IMR-90 (cell line): Measurements from ENCODE around the gene FAM83G. TPM values are rescaled to one million over a fixed set of nuclear protein-coding genes. Genes with fewer than 3 reads are reported as not detected.

ENCODE experiments used
- ATAC-seq: fragments of 200-7000 bp; cut with Tn5 transposase; 2 replicates; pipeline ENCODE4 v1.9.1; 2020; ENCODE audit warnings: low read depth, mild to moderate bottlenecking, moderate library complexity
- BruUV-seq: library from RNA; stranded (reverse); fragments of 400-500 nt; replicated peaks from 2 replicates; lab custom pipeline; 2021; lab: Mats Ljungman, UMichigan
- CTCF ChIA-PET: fragments of 300-600 bp; formaldehyde crosslinking; extraction: SDS; loops from one replicate; lab custom pipeline; 2021; ENCODE audit warnings: antibody characterized with exemption; lab: Yijun Ruan, JAX
- POLR2A ChIA-PET: fragments of 300-600 bp; sonication (Branson Sonifier 250); formaldehyde crosslinking; loops from one replicate; lab custom pipeline; 2022; ENCODE audit warnings: antibody characterized with exemption; ENCODE audit not compliant: unreplicated experiment; lab: Charles Lee
- DNase-seq: peaks from one replicate; pipeline ENCODE4 v3.0.0; 2013
- H2AFZ ChIP-seq: replicated peaks from 2 replicates; pipeline ENCODE3; 2013; ENCODE audit warnings: low read length, mild to moderate bottlenecking; ENCODE audit not compliant: poor library complexity
- H2AK5ac ChIP-seq: 2 replicates; pipeline ENCODE4 v1.6.1; 2013; ENCODE audit warnings: low read depth, low read length, inconsistent platforms
- H2AK9ac ChIP-seq: replicated peaks from 2 replicates; pipeline ENCODE3; 2013; ENCODE audit warnings: mild to moderate bottlenecking, low read depth, low read length, moderate library complexity; ENCODE audit not compliant: poor library complexity
- H2BK120ac ChIP-seq: 2 replicates; pipeline ENCODE4 v1.6.1; 2013; ENCODE audit warnings: low read depth, low read length, inconsistent platforms
- H2BK15ac ChIP-seq: 3 replicates; pipeline ENCODE4 v1.6.1; 2013; ENCODE audit warnings: low read depth, low read length, inconsistent platforms
- H2BK20ac ChIP-seq: 2 replicates; pipeline ENCODE4 v1.6.1; 2013; ENCODE audit warnings: low read depth, mild to moderate bottlenecking, inconsistent platforms, low read length, moderate library complexity
- H2BK5ac ChIP-seq: 2 replicates; pipeline ENCODE4 v1.6.1; 2013; ENCODE audit warnings: mild to moderate bottlenecking, low read depth, low read length, inconsistent platforms; ENCODE audit not compliant: poor library complexity, severe bottlenecking
- H3K14ac ChIP-seq: replicated peaks from 2 replicates; pipeline ENCODE4 v1.6.1; 2013; ENCODE audit warnings: low read depth, low read length, inconsistent platforms
- H3K18ac ChIP-seq: 2 replicates; pipeline ENCODE4 v1.6.1; 2013; ENCODE audit warnings: low read depth, low read length, control low read depth
- H3K23ac ChIP-seq: 2 replicates; pipeline ENCODE4 v1.6.1; 2013; ENCODE audit warnings: low read depth, low read length, inconsistent platforms
- H3K27ac ChIP-seq: 2 replicates; pipeline ENCODE4 v1.5.1; 2013; ENCODE audit warnings: mild to moderate bottlenecking, control low read depth, low read length; ENCODE audit not compliant: insufficient read depth
- H3K27me3 ChIP-seq: 2 replicates; pipeline ENCODE4 v1.6.1; 2013; ENCODE audit warnings: low read length; ENCODE audit not compliant: control insufficient read depth, insufficient read depth
- H3K36me3 ChIP-seq: 2 replicates; pipeline ENCODE4 v1.6.1; 2013; ENCODE audit warnings: low read length, mixed read lengths; ENCODE audit not compliant: control insufficient read depth, insufficient read depth
- H3K4ac ChIP-seq: 2 replicates; pipeline ENCODE4 v1.6.1; 2013; ENCODE audit warnings: low read depth, low read length, inconsistent platforms
- H3K4me1 ChIP-seq: 2 replicates; pipeline ENCODE4 v1.6.1; 2013; ENCODE audit warnings: low read length, mixed read lengths; ENCODE audit not compliant: control insufficient read depth, insufficient read depth
- H3K4me2 ChIP-seq: 2 replicates; pipeline ENCODE4 v1.6.1; 2013; ENCODE audit warnings: low read depth, mild to moderate bottlenecking, control low read depth, low read length, moderate library complexity
- H3K4me3 ChIP-seq: 2 replicates; pipeline ENCODE4 v1.5.1; 2013; ENCODE audit warnings: low read depth, mild to moderate bottlenecking, control low read depth, low read length, moderate library complexity; ENCODE audit not compliant: insufficient read depth
- H3K56ac ChIP-seq: 2 replicates; pipeline ENCODE4 v1.6.1; 2013; ENCODE audit warnings: low read length, inconsistent platforms; ENCODE audit not compliant: insufficient read depth; ENCODE audit errors: extremely low read depth
- H3K79me1 ChIP-seq, 2 experiments: 2 replicates each; pipeline ENCODE4 v1.6.1; 2013; ENCODE audit warnings: low read length in 2 of 2, inconsistent platforms in 1 of 2, low read depth in 1 of 2
- H3K9ac ChIP-seq: 2 replicates; pipeline ENCODE4 v1.6.1; 2013; ENCODE audit warnings: low read depth, low read length, control low read depth
- H3K9me1 ChIP-seq: 2 replicates; pipeline ENCODE4 v1.6.1; 2013; ENCODE audit warnings: low read length, inconsistent platforms; ENCODE audit not compliant: insufficient read depth
- H3K9me3 ChIP-seq: 2 replicates; pipeline ENCODE4 v1.6.1; 2013; ENCODE audit warnings: low read length; ENCODE audit not compliant: control insufficient read depth, insufficient read depth
- H4K20me1 ChIP-seq: 2 replicates; pipeline ENCODE4 v1.6.1; 2013; ENCODE audit warnings: low read length, inconsistent platforms; ENCODE audit not compliant: insufficient read depth
- H4K5ac ChIP-seq: 2 replicates; pipeline ENCODE4 v1.6.1; 2013; ENCODE audit warnings: mild to moderate bottlenecking, low read depth, low read length, control low read depth
- H4K8ac ChIP-seq, 2 experiments: 2 replicates each; pipeline ENCODE4 v1.6.1; 2013; ENCODE audit warnings: low read depth in 2 of 2, low read length in 2 of 2, control low read depth in 1 of 2, inconsistent platforms in 1 of 2
- H4K91ac ChIP-seq: 2 replicates; pipeline ENCODE4 v1.6.1; 2013; ENCODE audit warnings: low read depth, low read length, inconsistent platforms; ENCODE audit not compliant: insufficient read depth
- BHLHE40 ChIP-seq: fragments of 150-350 bp; IDR thresholded peaks from 2 replicates; pipeline ENCODE4 v1.6.1; 2016; ENCODE audit warnings: mild to moderate bottlenecking, low read depth, low read length
- CEBPB ChIP-seq: IDR thresholded peaks from 2 replicates; pipeline ENCODE4 v1.6.1; 2012; ENCODE audit warnings: low read depth, low read length, improper control_type of control experiment
- CHD1 ChIP-seq: IDR thresholded peaks from 2 replicates; pipeline ENCODE4 v1.6.1; 2012; ENCODE audit warnings: low read depth, low read length, improper control_type of control experiment
- FOS ChIP-seq: fragments of 150-350 bp; IDR thresholded peaks from 2 replicates; pipeline ENCODE4 v1.6.1; 2016; ENCODE audit warnings: low read depth, low read length
- MAFK ChIP-seq: IDR thresholded peaks from 2 replicates; pipeline ENCODE4 v1.6.1; 2012; ENCODE audit warnings: low read depth, low read length, improper control_type of control experiment
- MXI1 ChIP-seq: IDR thresholded peaks from 2 replicates; pipeline ENCODE4 v1.6.1; 2012; ENCODE audit warnings: low read depth, mild to moderate bottlenecking, low read length, moderate library complexity, borderline replicate concordance
- NFE2L2 ChIP-seq: fragments of 150-350 bp; IDR thresholded peaks from 2 replicates; pipeline ENCODE4 v1.6.1; 2016; ENCODE audit warnings: low read depth, mild to moderate bottlenecking, low read length
- RAD21 ChIP-seq: IDR thresholded peaks from 2 replicates; pipeline ENCODE4 v1.6.1; 2012; ENCODE audit warnings: low read length, improper control_type of control experiment
- RCOR1 ChIP-seq: IDR thresholded peaks from 2 replicates; pipeline ENCODE4 v1.6.1; 2012; ENCODE audit warnings: mild to moderate bottlenecking, low read length, improper control_type of control experiment; ENCODE audit not compliant: insufficient replicate concordance
- SMC3 ChIP-seq: fragments of 150-350 bp; IDR thresholded peaks from 2 replicates; pipeline ENCODE4 v1.6.1; 2016; ENCODE audit warnings: low read depth, mild to moderate bottlenecking, antibody characterized with exemption, low read length, moderate library complexity
- USF2 ChIP-seq: fragments of 150-350 bp; IDR thresholded peaks from 2 replicates; pipeline ENCODE4 v1.6.1; 2017; ENCODE audit warnings: mild to moderate bottlenecking, antibody characterized with exemption, low read length, low read depth
- WGBS, 2 experiments: methylation state at CpG; one replicate each; pipeline versions ENCODE4 v1.1.5 to v1.1.7; 2013; ENCODE audit warnings: missing lambda C conversion rate in 2 of 2; ENCODE audit not compliant: insufficient read length in 1 of 2; ENCODE audit errors: extremely low coverage in 2 of 2; 5-methylcytosine and 5-hydroxymethylcytosine counted together
- dilution Hi-C: fragments of 300-500 bp; cut with HindIII; formaldehyde crosslinking; loops from one replicate; pipeline ENCODE4 v1.14.3; 2018; ENCODE audit warnings: low sequenced_read_pairs; ENCODE audit not compliant: unreplicated experiment
- in situ Hi-C: fragments of 300-500 bp; cut with MboI; formaldehyde crosslinking; loops from 3 replicates; pipeline ENCODE4 v1.14.3; 2019; ENCODE audit warnings: low sequenced_read_pairs, inconsistent platforms, mixed read lengths
- intact Hi-C: fragments of 100-400 bp; cut with micrococcal nuclease; formaldehyde crosslinking; loops from 2 replicates; pipeline ENCODE4 v1.10.0; 2022
- polyA plus RNA-seq, 3 experiments: library from polyadenylated mRNA; depleted of rRNA; stranded (reverse); fragments of >200 nt; gene quantifications; 2 replicates each; pipeline ENCODE4 v1.2.3, GENCODE V29; 2012; ENCODE audit warnings: low replicate concordance in 1 of 3
- total RNA-seq: library from RNA; depleted of rRNA; stranded (reverse); fragments of >200 nt; gene quantifications from 2 replicates; pipeline ENCODE4 v1.2.3, GENCODE V29; 2012
- TF ChIP-seq, protein P1 (sequence below): fragments of 150-350 bp; IDR thresholded peaks from 2 replicates; pipeline ENCODE4 v1.6.1; 2016; ENCODE audit warnings: low read depth, mild to moderate bottlenecking, low read length, moderate library complexity, borderline replicate concordance

The FAM83G gene
- total and polyA plus RNA-seq, 2 of the 4 experiments (the other 2 are of a cell fraction): 9.5 to 12.6 TPM

DNA sequence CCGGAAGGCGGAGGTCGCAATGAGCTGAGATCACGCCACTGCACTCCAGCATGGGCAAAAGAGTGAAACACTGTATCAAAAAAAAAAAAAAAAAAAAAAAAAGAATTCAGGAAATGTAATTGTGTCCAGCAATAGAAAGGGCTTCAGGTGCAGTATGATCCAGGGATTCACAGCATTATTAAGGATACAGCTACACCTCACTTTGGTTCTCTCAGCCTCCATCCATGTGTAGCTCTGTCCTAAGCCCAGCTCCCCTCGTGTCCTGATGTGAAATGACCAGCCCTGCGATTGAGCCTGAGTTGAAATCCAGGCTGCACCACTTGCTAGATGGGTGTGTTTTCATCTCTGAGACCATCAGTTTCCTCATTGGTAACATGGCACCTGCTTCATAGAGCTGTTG is 49.6 kb downstream of the FAM83G start:
- Histone ChIP-seq H4K8ac (no peak overlapping the region), H3K4me1 (peaks cover 2% of the 10 kb centered on the region; the same call in 1 of the 2 replicates), H4K91ac (no peak overlapping the region), H4K20me1 (no peaks in the 10 kb centered on the region), H3K27ac (no peak overlapping the region), H3K4ac (no peak overlapping the region), H3K9ac (no peak overlapping the region), H2BK15ac (no peak overlapping the region), H2AK9ac (no peak overlapping the region), H3K14ac (no peak overlapping the region), H2BK5ac (no peak overlapping the region), H3K56ac (no peak overlapping the region), H3K9me1 (no peaks in the 10 kb centered on the region), H3K27me3 (peaks cover 5% of the 10 kb centered on the region), H3K23ac (no peak overlapping the region), H2BK120ac (no peak overlapping the region), H3K4me2 (no peak overlapping the region), H3K36me3 (no peaks in the 10 kb centered on the region), H3K79me1 (no peaks in the 10 kb centered on the region), H3K4me3 (no peak overlapping the region), H3K18ac (no peak overlapping the region), H4K5ac (no peak overlapping the region), H3K9me3 (no peaks in the 10 kb centered on the region), H2AK5ac (no peak overlapping the region), H2AFZ (no peak overlapping the region), H2BK20ac (no peak overlapping the region)
- dilution Hi-C loops (no loop called here), in situ Hi-C loops (no loop called here), intact Hi-C loops (no loop called here)
- ATAC-seq: no peak
- no TSS peak for BruUV-seq
- DNase-seq: no peak
- WGBS, 2 experiments: 93% methylated on average over 3 of the region's 6 CpGs; no CpG with 5 or more reads in 1 of the 2 experiments
- CTCF ChIA-PET: no interaction called here
- POLR2A ChIA-PET: no interaction called here
- TF ChIP-seq SMC3 (no peak), RAD21 (no peak), NFE2L2 (no peak), FOS (no peak), CHD1 (no peak), MXI1 (no peak), RCOR1 (no peak), CEBPB (no peak), BHLHE40 (no peak), MAFK (no peak), USF2 (no peak)
- TF ChIP-seq, protein P1, sequence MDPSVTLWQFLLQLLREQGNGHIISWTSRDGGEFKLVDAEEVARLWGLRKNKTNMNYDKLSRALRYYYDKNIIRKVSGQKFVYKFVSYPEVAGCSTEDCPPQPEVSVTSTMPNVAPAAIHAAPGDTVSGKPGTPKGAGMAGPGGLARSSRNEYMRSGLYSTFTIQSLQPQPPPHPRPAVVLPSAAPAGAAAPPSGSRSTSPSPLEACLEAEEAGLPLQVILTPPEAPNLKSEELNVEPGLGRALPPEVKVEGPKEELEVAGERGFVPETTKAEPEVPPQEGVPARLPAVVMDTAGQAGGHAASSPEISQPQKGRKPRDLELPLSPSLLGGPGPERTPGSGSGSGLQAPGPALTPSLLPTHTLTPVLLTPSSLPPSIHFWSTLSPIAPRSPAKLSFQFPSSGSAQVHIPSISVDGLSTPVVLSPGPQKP: no peak
